HepG2 (cell line): ENCODE results near the gene CFL1. TPM values are rescaled to one million over a fixed set of nuclear protein-coding genes. Genes with fewer than 3 reads are reported as not detected.

Experiments
- AFF4 ChIP-seq: sonication (generic); formaldehyde crosslinking; IDR thresholded peaks from 2 replicates; pipeline ENCODE4 v1.4.0; 2020; ENCODE audit warnings: missing genetic modification reagents
- ATF7 ChIP-seq, 2 experiments: fragments of 450-650 bp in 1 of 2; sonication (generic) in 1 of 2; formaldehyde crosslinking in 1 of 2; IDR thresholded peaks; 2 replicates each; pipeline versions ENCODE4 v1.4.0 to v1.6.1; 2016 to 2020; ENCODE audit warnings: antibody characterized with exemption in 1 of 2, mild to moderate bottlenecking in 1 of 2, missing genetic modification reagents in 1 of 2
- MAFG ChIP-seq: sonication (generic); formaldehyde crosslinking; IDR thresholded peaks from 2 replicates; pipeline ENCODE4 v1.5.1; 2020; ENCODE audit warnings: mild to moderate bottlenecking, missing genetic modification reagents
- MAFK ChIP-seq, 2 experiments: IDR thresholded peaks in 1 of 2; conservative IDR thresholded peaks in 1 of 2; 2 replicates each; pipeline ENCODE4 v1.6.1; 2011; ENCODE audit warnings: improper control_type of control experiment in 2 of 2, low read length in 2 of 2
- PLSCR1 ChIP-seq: sonication (generic); formaldehyde crosslinking; IDR thresholded peaks from 2 replicates; pipeline ENCODE4 v1.5.0; 2020; ENCODE audit warnings: missing genetic modification reagents, mild to moderate bottlenecking, borderline replicate concordance
- SMC3 ChIP-seq: IDR thresholded peaks from 2 replicates; pipeline ENCODE4 v1.6.1; 2011; ENCODE audit warnings: low read length, improper control_type of control experiment
- THAP11 ChIP-seq: IDR thresholded peaks from 2 replicates; pipeline ENCODE4 v1.6.1; 2016; ENCODE audit warnings: missing biosample characterization, missing genetic modification reagents
- THRA ChIP-seq: sonication (generic); formaldehyde crosslinking; IDR thresholded peaks from 2 replicates; pipeline ENCODE4 v1.4.0; 2020; ENCODE audit warnings: missing genetic modification reagents, borderline replicate concordance
- ZIK1 ChIP-seq: sonication (generic); formaldehyde crosslinking; IDR thresholded peaks from 2 replicates; pipeline ENCODE4 v1.5.0; 2020; ENCODE audit warnings: mild to moderate bottlenecking, low read depth, missing genetic modification reagents, borderline replicate concordance
- ZNF230 ChIP-seq: sonication (generic); formaldehyde crosslinking; IDR thresholded peaks from 2 replicates; pipeline ENCODE4 v1.4.0; 2020; ENCODE audit warnings: mild to moderate bottlenecking, missing genetic modification reagents
- ZNF251 ChIP-seq: sonication (generic); formaldehyde crosslinking; IDR thresholded peaks from 2 replicates; pipeline ENCODE4 v1.9.0; 2021; ENCODE audit warnings: mild to moderate bottlenecking, missing genetic modification reagents
- ZNF30 ChIP-seq: sonication (generic); formaldehyde crosslinking; IDR thresholded peaks from 2 replicates; pipeline ENCODE4 v1.5.0; 2020; ENCODE audit warnings: mild to moderate bottlenecking, missing genetic modification reagents
- ZNF510 ChIP-seq: sonication (generic); formaldehyde crosslinking; IDR thresholded peaks from 2 replicates; pipeline ENCODE4 v1.4.0; 2020; ENCODE audit warnings: low read depth, mild to moderate bottlenecking, missing genetic modification reagents
- polyA plus RNA-seq, 8 experiments: library from polyadenylated mRNA; depleted of rRNA in 3 of 8; stranded (reverse) in 7 of 8; unstranded in 1 of 8; fragments of >200 nt; fragmentation: Illumina TruSeq in 4 of 8; extraction: Trizol in 4 of 8; gene quantifications; 2 replicates each; pipeline versions ENCODE4 v1.2.1 to v1.2.3, GENCODE V29; 2011 to 2016; ENCODE audit warnings: low read depth in 4 of 8, missing spikeins in 1 of 8, mixed read lengths in 1 of 8; ENCODE audit not compliant: insufficient read depth in 1 of 8
- total RNA-seq, 5 experiments: library from RNA; depleted of rRNA; stranded (reverse); fragments of >200 nt; fragmentation: Illumina TruSeq; extraction: Trizol; gene quantifications; 2 replicates each; pipeline ENCODE4 v1.2.3, GENCODE V29; 2016; ENCODE audit warnings: low read depth in 1 of 5

CFL1 gene
- total and polyA plus RNA-seq, 2 of the 13 experiments (the other 11 are each of a cell fraction or from before 2014, with no cell fraction given): 379 to 383 TPM

- TF ChIP-seq MAFK (conservative IDR thresholded peaks at IDR 0.05 in 1 of 2, IDR thresholded peaks at IDR 0.05 in 1 of 2; ENCODE audit: low read length in 2 of 2) (no peak), THAP11 (CRISPR knock-in tag) (peak; percentile 69), ATF7 (IDR thresholded peaks at IDR 0.05) (no peak; the same call in 1 of the 2 replicates), ATF7 (CRISPR knock-in tag; IDR thresholded peaks at IDR 0.05) (no peak), ZNF510 (CRISPR knock-in tag) (no peak), THRA (CRISPR knock-in tag) (peak; percentile 60), ZNF230 (CRISPR knock-in tag) (no peak), MAFG (CRISPR knock-in tag) (0 out of 2 replicates have a peak, but pooled peaks have one; percentile 17), ZIK1 (CRISPR knock-in tag) (no peak), ZNF251 (CRISPR knock-in tag) (no peak), SMC3 (no peak), ZNF30 (CRISPR knock-in tag) (no peak), PLSCR1 (CRISPR knock-in tag) (no peak), AFF4 (CRISPR knock-in tag) (no peak)
Measured at GRCh38 chr11:65900125-65900898, 42.3 kb upstream of the CFL1 start, which contains the start of gene FOSL1 (continued).
